Ecto neural progenitor cell (in vitro differentiated cells): ENCODE results near the gene HOXB6.

ENCODE experiments used
- DNase-seq: peaks from one replicate; pipeline ENCODE4 v3.0.0-alpha.2; 2018; ENCODE audit warnings: low spot score

The HOXB6 gene

GRCh38 chr17:48593840-48594537, 10.8 kb downstream of the HOXB6 start:
- peak; percentile 94 for DNase-seq

GRCh38 chr17:48593126-48593829, 11.5 kb downstream of the HOXB6 start, which contains the start of gene HOXB5:
HOXB5 (minus strand) TSS chr17:48593779; CDS start chr17:48593682, 97 bp downstream.
- no peak for DNase-seq

GRCh38 chr17:48592577-48592976, 12.2 kb downstream of the HOXB6 start:
- no peak for DNase-seq

GRCh38 chr17:48592057-48592514, 12.7 kb downstream of the HOXB6 start:
- no peak for DNase-seq

GRCh38 chr17:48591255-48592056, 13.3 kb downstream of the HOXB6 start:
- DNase-seq, result no peak

GRCh38 chr17:48590607-48591161, 14.1 kb downstream of the HOXB6 start:
- no peak for DNase-seq

- DNase-seq, result no peak
Observed at GRCh38 chr17:48589831-48590606, 14.8 kb downstream of the HOXB6 start, which contains the start of gene HOXB3. HOXB3 (minus strand) TSS chr17:48590241; CDS start chr17:48552474, 37,767 bp downstream.

- no peak for DNase-seq
Observed at GRCh38 chr17:48589060-48589830, 15.5 kb downstream of the HOXB6 start.

- DNase-seq, result no peak
Observed at GRCh38 chr17:48588528-48588927, 16.3 kb downstream of the HOXB6 start.

- DNase-seq, result no peak
Observed at GRCh38 chr17:48588074-48588415, 16.7 kb downstream of the HOXB6 start.

- DNase-seq, result no peak
Observed at GRCh38 chr17:48587276-48588073, 17.3 kb downstream of the HOXB6 start.

GRCh38 chr17:48586355-48587258, 18.2 kb downstream of the HOXB6 start:
- DNase-seq, result no peak

GRCh38 chr17:48584223-48584741, 20.5 kb downstream of the HOXB6 start:
- DNase-seq, result no peak

GRCh38 chr17:48583708-48584222, 21.0 kb downstream of the HOXB6 start:
- DNase-seq, result no peak

- DNase-seq, result no peak
Observed at GRCh38 chr17:48582750-48583069, 22.1 kb downstream of the HOXB6 start.

- no peak for DNase-seq
Observed at GRCh38 chr17:48579760-48580554, 24.8 kb downstream of the HOXB6 start.

GRCh38 chr17:48579471-48579759, 25.4 kb downstream of the HOXB6 start:
- DNase-seq, result no peak
